HCT116 (cell line): Measurements from ENCODE around the gene CCDC15.

ENCODE experiments used
- CTCF ChIP-seq, 3 experiments: fragments of 200-600 bp in 1 of 3; sonication (generic) in 1 of 3; IDR thresholded peaks in 2 of 3; conservative IDR thresholded peaks in 1 of 3; 2 replicates each; pipeline ENCODE4 v1.5.1; 2012 to 2017; ENCODE audit warnings: low read depth in 2 of 3, low read length in 2 of 3, antibody characterized with exemption in 1 of 3, borderline replicate concordance in 1 of 3, control low read depth in 1 of 3, mild to moderate bottlenecking in 1 of 3, mixed read lengths in 1 of 3, mixed run types in 1 of 3, moderate library complexity in 1 of 3; ENCODE audit not compliant: insufficient read depth in 1 of 3
- EZH2phosphoT487 ChIP-seq: fragments of 200-600 bp; IDR thresholded peaks from 2 replicates; pipeline ENCODE4 v1.6.1; 2018; ENCODE audit warnings: antibody characterized with exemption, borderline replicate concordance
- RAD21 ChIP-seq: IDR thresholded peaks from 2 replicates; pipeline ENCODE4 v1.6.1; 2012; ENCODE audit warnings: low read depth, mild to moderate bottlenecking
- ZBTB33 ChIP-seq: IDR thresholded peaks from 2 replicates; pipeline ENCODE4 v1.6.1; 2011; ENCODE audit warnings: mild to moderate bottlenecking, low read length, moderate library complexity; ENCODE audit not compliant: insufficient replicate concordance; ENCODE audit errors: extremely low read depth

- TF ChIP-seq EZH2phosphoT487, result no peak
- no peak for TF ChIP-seq CTCF (IDR thresholded peaks at IDR 0.05 in 2 of 3, conservative IDR thresholded peaks at IDR 0.05 in 1 of 3; ENCODE audit: borderline replicate concordance in 1 of 3, insufficient read depth in 1 of 3, low read depth in 2 of 3, low read length in 2 of 3)
- no peak for TF ChIP-seq RAD21
- TF ChIP-seq ZBTB33, result no peak
Observed at GRCh38 chr11:125085301-125086081, 131.5 kb downstream of the CCDC15 start.
